H9 (cell line): ENCODE measurements around the gene CYP1B1. TPM values are rescaled to one million over a fixed set of nuclear protein-coding genes. Genes with fewer than 3 reads are reported as not detected.

ENCODE experiments used
- DNase-seq: peaks from one replicate; pipeline ENCODE4 v3.0.0-alpha.2; 2017
- H2AFZ ChIP-seq: one replicate; pipeline ENCODE4 v1.6.1; 2013; ENCODE audit warnings: mild to moderate bottlenecking, low read length, control low read depth, moderate library complexity
- H2AK5ac ChIP-seq: 2 replicates; pipeline ENCODE4 v1.6.1; 2013; ENCODE audit warnings: low read length, control low read depth, mixed read lengths; ENCODE audit not compliant: insufficient read length
- H2BK120ac ChIP-seq: one replicate; pipeline ENCODE4 v1.6.1; 2013; ENCODE audit warnings: low read depth, mild to moderate bottlenecking, low read length, control low read depth, inconsistent platforms; ENCODE audit not compliant: poor library complexity, severe bottlenecking
- H2BK12ac ChIP-seq: 2 replicates; pipeline ENCODE4 v1.6.1; 2013; ENCODE audit warnings: low read length, control low read depth, mixed read lengths, low read depth; ENCODE audit not compliant: insufficient read length
- H2BK15ac ChIP-seq: 2 replicates; pipeline ENCODE4 v1.6.1; 2013; ENCODE audit warnings: low read depth, low read length, control low read depth
- H2BK20ac ChIP-seq: one replicate; pipeline ENCODE4 v1.6.1; 2013; ENCODE audit warnings: low read depth, mild to moderate bottlenecking, low read length, control low read depth, inconsistent platforms; ENCODE audit not compliant: poor library complexity, severe bottlenecking
- H2BK5ac ChIP-seq: 2 replicates; pipeline ENCODE4 v1.6.1; 2013; ENCODE audit warnings: low read length, control low read depth, mixed read lengths; ENCODE audit not compliant: insufficient read length
- H3K14ac ChIP-seq: 2 replicates; pipeline ENCODE4 v1.6.1; 2013; ENCODE audit warnings: low read length, control low read depth; ENCODE audit not compliant: insufficient read depth
- H3K18ac ChIP-seq: 2 replicates; pipeline ENCODE4 v1.6.1; 2013; ENCODE audit warnings: low read depth, mild to moderate bottlenecking, mixed read lengths, low read length, control low read depth; ENCODE audit not compliant: insufficient read length
- H3K23ac ChIP-seq: 2 replicates; pipeline ENCODE4 v1.6.1; 2013; ENCODE audit warnings: low read length, control low read depth, mixed read lengths, low read depth; ENCODE audit not compliant: insufficient read length
- H3K23me2 ChIP-seq: 2 replicates; pipeline ENCODE4 v1.6.1; 2013; ENCODE audit warnings: low read depth, mild to moderate bottlenecking, mixed read lengths, low read length, control low read depth; ENCODE audit not compliant: insufficient read length, poor library complexity, severe bottlenecking
- H3K27ac ChIP-seq: 2 replicates; pipeline ENCODE4 v1.5.1; 2013; ENCODE audit warnings: low read length, control low read depth, mixed read lengths, low read depth; ENCODE audit not compliant: insufficient read length
- H3K27me3 ChIP-seq: 2 replicates; pipeline ENCODE4 v1.6.1; 2013; ENCODE audit warnings: low read length, control low read depth, inconsistent platforms; ENCODE audit not compliant: insufficient read depth
- H3K4ac ChIP-seq: 2 replicates; pipeline ENCODE4 v1.6.1; 2013; ENCODE audit warnings: low read depth, mild to moderate bottlenecking, control low read depth, inconsistent platforms, low read length, moderate library complexity
- H3K4me1 ChIP-seq: 2 replicates; pipeline ENCODE4 v1.6.1; 2013; ENCODE audit warnings: low read length, control low read depth, inconsistent platforms; ENCODE audit not compliant: insufficient read depth
- H3K4me2 ChIP-seq: 2 replicates; pipeline ENCODE4 v1.6.1; 2013; ENCODE audit warnings: low read length, control low read depth, mixed read lengths; ENCODE audit not compliant: insufficient read length, insufficient read depth
- H3K56ac ChIP-seq: 2 replicates; pipeline ENCODE4 v1.6.1; 2013; ENCODE audit warnings: low read depth, mild to moderate bottlenecking, mixed read lengths, low read length, control low read depth; ENCODE audit not compliant: insufficient read length
- H3K79me1 ChIP-seq: 2 replicates; pipeline ENCODE4 v1.6.1; 2013; ENCODE audit warnings: low read depth, mild to moderate bottlenecking, moderate library complexity, low read length, control low read depth, inconsistent platforms; ENCODE audit not compliant: insufficient read depth, poor library complexity, severe bottlenecking
- H3K79me2 ChIP-seq: 2 replicates; pipeline ENCODE4 v1.6.1; 2013; ENCODE audit warnings: low read length, control low read depth, inconsistent platforms; ENCODE audit not compliant: insufficient read depth
- H3K9ac ChIP-seq: 2 replicates; pipeline ENCODE4 v1.6.1; 2013; ENCODE audit warnings: low read length, control low read depth, mixed read lengths; ENCODE audit not compliant: insufficient read length; ENCODE audit errors: extremely low read depth
- H3K9me3 ChIP-seq: one replicate; pipeline ENCODE4 v1.6.1; 2013; ENCODE audit warnings: low read depth, low read length, inconsistent platforms; ENCODE audit not compliant: control insufficient read depth
- H3T11ph ChIP-seq: one replicate; pipeline ENCODE4 v1.6.1; 2013; ENCODE audit warnings: mild to moderate bottlenecking, low read length, control low read depth, inconsistent platforms
- H4K20me1 ChIP-seq: one replicate; pipeline ENCODE4 v1.6.1; 2013; ENCODE audit not compliant: control insufficient read depth, insufficient read length, insufficient read depth
- H4K5ac ChIP-seq: 2 replicates; pipeline ENCODE4 v1.6.1; 2013; ENCODE audit warnings: low read depth, mild to moderate bottlenecking, mixed read lengths, low read length, control low read depth; ENCODE audit not compliant: insufficient read length
- H4K8ac ChIP-seq: replicated peaks from 2 replicates; pipeline ENCODE4 v1.6.1; 2013; ENCODE audit warnings: low read length, control low read depth, mixed read lengths, low read depth; ENCODE audit not compliant: insufficient read length
- H4K91ac ChIP-seq: 2 replicates; pipeline ENCODE4 v1.6.1; 2013; ENCODE audit warnings: low read depth, mild to moderate bottlenecking, moderate library complexity, mixed read lengths, low read length, control low read depth; ENCODE audit not compliant: insufficient read length
- H3K27ac Mint-ChIP-seq, 3 experiments: 2 replicates in 2 of 3; 3 replicates in 1 of 3; pipeline ENCODE4 v1.8.0; 2020 to 2021; ENCODE audit warnings: mixed read lengths in 3 of 3, mild to moderate bottlenecking in 1 of 3, moderate library complexity in 1 of 3
- H3K27me3 Mint-ChIP-seq: 2 replicates; pipeline ENCODE4 v1.8.0; 2021; ENCODE audit warnings: low read depth, mild to moderate bottlenecking, moderate library complexity, mixed read lengths
- H3K36me3 Mint-ChIP-seq, 3 experiments: 2 replicates in 2 of 3; 3 replicates in 1 of 3; pipeline ENCODE4 v1.8.0; 2020 to 2021; ENCODE audit warnings: low read depth in 3 of 3, mixed read lengths in 3 of 3; ENCODE audit not compliant: insufficient read depth in 1 of 3
- H3K4me1 Mint-ChIP-seq, 2 experiments: 2 replicates each; pipeline ENCODE4 v1.8.0; 2020; ENCODE audit warnings: mixed read lengths in 2 of 2
- H3K4me3 Mint-ChIP-seq, 2 experiments: 2 replicates in 1 of 2; 3 replicates in 1 of 2; pipeline ENCODE4 v1.8.0; 2020 to 2021; ENCODE audit warnings: mild to moderate bottlenecking in 2 of 2, mixed read lengths in 2 of 2, moderate library complexity in 1 of 2
- H3K9me3 Mint-ChIP-seq, 2 experiments: 2 replicates in 1 of 2; 3 replicates in 1 of 2; pipeline ENCODE4 v1.8.0; 2020; ENCODE audit warnings: mild to moderate bottlenecking in 2 of 2, mixed read lengths in 2 of 2, moderate library complexity in 1 of 2
- CTCF ChIP-seq: fragments of 200-600 bp; sonication (generic); conservative IDR thresholded peaks from 3 replicates; pipeline ENCODE4 v1.8.0; 2021; ENCODE audit warnings: antibody characterized with exemption, mild to moderate bottlenecking
- WGBS: extraction: QIAGEN DNeasy Blood & Tissue Kit; methylation state at CpG from one replicate; pipeline ENCODE4 v1.1.7; 2013; ENCODE audit warnings: missing lambda C conversion rate, low lambda C conversion rate, mixed read lengths; ENCODE audit not compliant: insufficient read length; ENCODE audit errors: extremely low coverage; 5-methylcytosine and 5-hydroxymethylcytosine counted together
- total RNA-seq: library from RNA; stranded (reverse); gene quantifications from 2 replicates; pipeline ENCODE4 v1.2.1, GENCODE V29; 2021

CYP1B1 gene
- total RNA-seq, 1 experiment from 2014 or later: 2.7 TPM

- no CpG with 5 or more reads among the region's 19 CpGs for WGBS
- no peak overlapping the region for H4K8ac ChIP-seq
- H3K27ac ChIP-seq: no peak overlapping the region
- no peak overlapping the region for H3K56ac ChIP-seq
- H3K14ac ChIP-seq: no peak overlapping the region
- H3K4me1 ChIP-seq: peaks cover 18% of the 10 kb centered on the region; the same call in 1 of the 2 replicates
- H3K9ac ChIP-seq: no peak overlapping the region
- no peak overlapping the region for H3K27ac Mint-ChIP-seq
- no peak overlapping the region for H3T11ph ChIP-seq
- no peak overlapping the region for H2BK120ac ChIP-seq
- DNase-seq: no peak
- H2BK20ac ChIP-seq: no peak overlapping the region
- H2BK15ac ChIP-seq: no peak overlapping the region
- H2AFZ ChIP-seq: no peak overlapping the region
- peaks cover 85 to 87% of the 10 kb centered on the region in 2 experiments for H3K4me1 Mint-ChIP-seq
- H3K4me3 Mint-ChIP-seq: no peak overlapping the region; a peak in 2 of 5 replicates
- H3K27me3 ChIP-seq: peaks cover 5% of the 10 kb centered on the region; the same call in 1 of the 2 replicates
- H4K91ac ChIP-seq: no peak overlapping the region
- no peaks in the 10 kb centered on the region for H3K79me2 ChIP-seq
- H3K4ac ChIP-seq: no peak overlapping the region
- H3K36me3 Mint-ChIP-seq: no peaks in the 10 kb centered on the region
- H3K23ac ChIP-seq: no peak overlapping the region
- H3K18ac ChIP-seq: no peak overlapping the region
- no peak overlapping the region for H2BK12ac ChIP-seq
- H4K5ac ChIP-seq: no peak overlapping the region
- no peaks in the 10 kb centered on the region for H3K9me3 ChIP-seq
- H3K9me3 Mint-ChIP-seq: no peaks in the 10 kb centered on the region; a peak in 1 of 5 replicates
- TF ChIP-seq CTCF: no peak
- no peak overlapping the region for H2BK5ac ChIP-seq
- H4K20me1 ChIP-seq: no peaks in the 10 kb centered on the region
- peaks cover 74% of the 10 kb centered on the region for H3K27me3 Mint-ChIP-seq
- no peak overlapping the region for H3K4me2 ChIP-seq
- peaks cover 3% of the 10 kb centered on the region for H3K23me2 ChIP-seq
- no peaks in the 10 kb centered on the region for H3K79me1 ChIP-seq
- H2AK5ac ChIP-seq: no peak overlapping the region
Observed at GRCh38 chr2:38095996-38096861, 20.3 kb upstream of the CYP1B1 start.
